HG03442 (cell line): Measurements from ENCODE around the gene NUP214.
"Not testable (repeated sequence)": the region's sequence is repeated elsewhere in the genome, so short reads cannot be mapped to it uniquely, and the experiment has no call there.

Source experiments
- ATAC-seq: cut with Tn5 transposase; IDR thresholded peaks from one replicate; pipeline ENCODE4 v1.9.1; 2021; ENCODE audit warnings: mild to moderate bottlenecking, moderate library complexity; ENCODE audit not compliant: unreplicated experiment

The NUP214 gene

GRCh38 chr9:131115360-131115742 lies 10.0 kb upstream of the NUP214 start:
- ATAC-seq, result not testable (repeated sequence)

DNA sequence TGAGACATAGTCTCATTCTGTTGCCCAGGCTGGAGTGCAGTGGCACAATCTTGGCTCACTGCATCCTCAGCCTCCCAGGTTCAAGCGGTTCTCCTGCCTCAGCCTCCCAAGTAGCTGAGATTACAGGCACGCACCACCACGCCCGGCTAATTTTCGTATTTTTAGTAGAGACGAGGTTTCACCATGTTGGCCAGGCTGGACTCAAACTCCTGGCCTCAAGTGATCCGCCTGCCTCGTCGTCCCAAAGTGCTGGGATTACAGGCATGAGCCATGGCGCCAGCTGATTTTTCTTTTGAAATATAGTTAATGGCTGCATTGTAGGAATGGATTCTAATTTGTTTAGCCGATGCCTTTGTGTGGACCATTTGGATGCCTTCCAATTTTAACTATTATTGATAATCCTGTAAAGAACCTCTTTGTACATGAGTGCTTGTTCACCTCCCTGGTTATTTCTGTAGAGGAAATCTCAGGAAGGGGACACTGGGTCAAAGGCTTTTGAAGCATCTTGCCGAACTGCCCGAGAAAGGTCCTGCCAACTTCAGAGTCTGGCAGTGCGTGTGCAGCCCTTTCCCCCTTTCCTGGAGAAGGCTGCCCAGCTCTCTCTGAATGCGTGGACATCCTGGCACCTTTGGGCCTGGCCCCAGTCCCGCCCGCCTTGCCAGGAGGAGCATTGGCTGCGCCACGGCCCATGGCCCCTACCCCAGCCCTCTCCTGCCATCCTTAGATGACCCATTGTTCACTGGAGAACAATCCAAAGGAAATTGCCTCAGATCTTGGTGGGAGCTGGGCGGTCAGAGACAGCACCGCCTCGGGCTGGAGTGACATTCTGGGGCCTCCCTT lies 8.9 kb upstream of the NUP214 start:
- ATAC-seq, result no peak

GRCh38 chr9:131117121-131117761 lies 8.1 kb upstream of the NUP214 start:
- ATAC-seq, result no peak

DNA sequence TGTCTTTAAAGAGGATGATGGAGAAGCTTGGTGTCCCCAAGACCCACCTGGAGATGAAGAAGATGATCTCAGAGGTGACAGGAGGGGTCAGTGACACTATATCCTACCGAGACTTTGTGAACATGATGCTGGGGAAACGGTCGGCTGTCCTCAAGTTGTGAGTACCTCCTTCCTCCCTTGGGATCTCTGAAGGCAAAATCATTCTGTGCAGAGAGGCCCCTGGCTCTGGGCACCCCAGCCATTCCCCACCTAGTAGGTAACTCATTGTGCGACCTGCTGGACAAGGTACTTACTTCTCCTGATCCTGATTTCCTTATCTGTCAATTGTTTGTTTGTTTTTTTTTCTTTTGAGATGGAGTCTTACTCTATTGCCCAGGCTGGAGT lies 7.6 kb upstream of the NUP214 start:
- ATAC-seq, result no peak

- ATAC-seq, result no peak
These were observed 5.8 kb upstream of the NUP214 start for GRCh38 chr9:131119600-131119999.

- no peak for ATAC-seq
These were observed 4.7 kb upstream of the NUP214 start for GRCh38 chr9:131120620-131121228.

DNA sequence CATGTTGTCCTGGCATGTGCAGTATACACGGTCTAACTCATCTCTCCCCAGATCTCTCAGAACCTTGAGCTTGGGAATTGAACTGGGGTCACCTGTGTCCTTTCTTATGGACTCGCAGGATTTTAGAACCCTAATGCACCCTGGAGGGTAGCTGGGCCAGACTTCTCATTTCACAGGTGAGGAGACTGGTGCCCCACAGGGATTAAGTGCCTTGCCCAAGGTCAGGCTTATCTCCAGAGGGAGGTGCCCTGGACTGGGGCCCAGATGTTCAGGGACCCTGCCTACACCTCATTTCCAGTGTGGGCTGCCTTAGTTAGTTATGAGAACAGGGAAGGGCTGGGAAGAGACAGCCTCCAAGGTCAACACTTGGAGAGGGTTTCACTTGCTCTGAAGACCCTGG lies 4.0 kb upstream of the NUP214 start:
- no peak for ATAC-seq

- ATAC-seq, result no peak
These were observed 3.2 kb upstream of the NUP214 start for GRCh38 chr9:131122158-131122557.

DNA sequence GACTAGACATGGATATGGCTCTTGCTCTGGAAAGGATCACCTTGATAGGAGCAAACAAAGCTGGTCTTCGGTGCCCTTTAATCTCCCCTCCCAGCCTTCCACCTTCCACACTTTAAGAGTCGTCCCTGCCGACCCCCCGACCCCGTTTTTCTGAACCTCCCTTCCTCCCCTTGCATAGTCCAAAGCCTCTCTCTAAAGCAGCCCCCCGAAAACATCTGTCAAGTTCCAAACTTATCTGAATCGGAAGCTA lies 423 bp upstream of the NUP214 start:
- no peak for ATAC-seq

GRCh38 chr9:131126059-131126426 lies 657 bp downstream of the NUP214 start:
- ATAC-seq, result no peak

DNA sequence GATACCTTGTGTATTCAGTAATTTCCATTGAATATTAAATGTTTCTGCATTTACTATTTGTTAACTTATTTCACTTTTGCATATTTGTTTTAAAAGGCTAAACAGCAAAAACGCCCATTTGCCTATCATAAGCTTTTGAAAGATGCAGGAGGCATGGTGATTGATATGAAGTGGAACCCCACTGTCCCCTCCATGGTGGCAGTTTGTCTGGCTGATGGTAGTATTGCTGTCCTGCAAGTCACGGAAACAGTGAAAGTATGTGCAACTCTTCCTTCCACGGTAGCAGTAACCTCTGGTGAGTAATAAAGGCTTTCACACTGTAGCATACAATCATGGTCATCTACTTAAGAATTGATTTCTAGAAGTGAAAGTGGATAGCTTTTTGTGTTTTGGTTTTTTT lies 3.8 kb downstream of the NUP214 start:
- ATAC-seq, result no peak

- ATAC-seq, result no peak
These were observed 13.3 kb downstream of the NUP214 start for GRCh38 chr9:131138676-131139075.

DNA sequence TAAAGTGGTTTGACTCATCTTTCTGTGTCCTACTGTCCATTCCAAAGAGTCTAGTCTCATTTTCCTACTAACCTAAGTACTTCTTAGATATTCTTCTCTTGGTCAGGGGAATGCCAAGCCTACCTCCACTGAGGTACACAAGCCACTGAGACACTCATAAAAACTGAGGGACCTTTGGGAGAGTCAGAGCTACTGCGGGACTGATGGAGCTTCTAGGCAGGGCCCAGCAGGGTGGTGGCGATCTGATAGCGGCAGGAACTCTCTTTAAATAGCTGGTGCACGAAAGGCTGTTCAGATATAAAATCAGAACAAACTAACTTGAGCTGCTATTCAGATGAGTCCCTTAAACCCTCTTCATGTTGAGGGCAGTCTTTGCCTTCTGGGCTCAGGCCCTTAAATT lies 14.7 kb downstream of the NUP214 start:
- no peak for ATAC-seq

- no peak for ATAC-seq
These were observed 15.2 kb downstream of the NUP214 start for GRCh38 chr9:131140550-131140949.

GRCh38 chr9:131142160-131142559 lies 16.8 kb downstream of the NUP214 start:
- ATAC-seq, result no peak

GRCh38 chr9:131144201-131144600 lies 18.8 kb downstream of the NUP214 start:
- no peak for ATAC-seq

DNA sequence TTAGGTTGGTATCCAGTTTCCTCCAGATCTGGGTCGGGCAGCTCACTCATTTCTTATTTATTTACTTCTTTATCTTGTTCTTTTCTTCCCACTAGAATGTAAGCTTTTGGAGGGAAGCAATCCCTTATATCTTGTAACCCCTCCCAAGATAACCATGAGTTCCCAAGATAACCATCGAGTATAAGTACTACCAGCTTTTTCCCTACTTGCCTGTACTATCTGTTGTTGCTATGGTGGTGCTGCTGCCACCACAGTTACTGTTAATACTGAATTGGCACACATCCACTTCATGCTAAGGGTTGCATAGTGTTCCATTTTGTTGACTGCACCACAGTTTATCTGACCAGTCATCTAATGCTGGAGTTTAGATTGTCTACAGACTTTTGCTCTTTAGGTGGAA lies 19.9 kb downstream of the NUP214 start:
- no peak for ATAC-seq

DNA sequence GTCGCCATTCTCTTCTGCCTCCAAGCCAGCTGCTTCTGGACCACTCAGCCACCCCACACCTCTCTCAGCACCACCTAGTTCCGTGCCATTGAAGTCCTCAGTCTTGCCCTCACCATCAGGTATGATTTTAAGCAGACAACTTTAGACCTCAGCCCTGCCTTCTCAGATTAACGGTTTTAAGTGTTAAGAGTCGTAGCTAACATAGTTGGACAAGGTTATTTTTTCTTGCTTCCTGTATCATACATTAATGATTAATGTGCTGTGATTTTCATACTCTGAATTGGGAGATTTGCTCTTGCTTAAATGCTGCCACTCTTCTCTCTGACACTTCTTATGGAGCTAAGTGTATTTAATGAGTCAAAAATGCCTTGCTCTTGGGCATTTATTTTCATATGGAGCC lies 20.8 kb downstream of the NUP214 start:
- ATAC-seq, result no peak

DNA sequence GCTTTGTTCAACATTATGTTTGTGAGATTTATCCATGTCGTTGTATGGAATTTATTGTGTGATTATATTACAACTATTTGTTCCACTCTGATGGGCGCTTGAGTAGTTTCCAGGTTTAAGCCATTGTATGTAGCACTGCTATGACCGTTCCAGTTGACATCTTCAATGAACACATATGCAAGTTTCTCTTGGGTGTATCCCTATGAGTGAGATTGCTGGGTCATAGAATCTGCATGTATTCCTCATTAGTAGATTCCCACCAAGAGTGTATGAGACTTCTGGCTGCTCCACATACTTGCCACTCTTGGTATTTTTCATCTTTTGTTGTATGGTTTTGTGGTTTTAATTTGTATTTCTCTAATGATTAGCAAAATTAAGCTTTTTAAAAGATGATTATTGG lies 22.9 kb downstream of the NUP214 start:
- ATAC-seq, result no peak

- ATAC-seq, result no peak
These were observed 23.7 kb downstream of the NUP214 start for GRCh38 chr9:131148966-131149687.

GRCh38 chr9:131149688-131150053 lies 24.3 kb downstream of the NUP214 start:
- ATAC-seq, result no peak

- ATAC-seq, result no peak
These were observed 28.2 kb downstream of the NUP214 start for GRCh38 chr9:131153595-131153994.
